ENCODE measurements around the gene CHD1L. TPM values are rescaled to one million over a fixed set of nuclear protein-coding genes. Genes with fewer than 3 reads are reported as not detected.
A peak's percentile ranks its signal among the peaks of the same experiment; 100 is the strongest.

CHD1L gene
- total and polyA plus RNA-seq, 2 of the 4 experiments (the other 2 are of a cell fraction), result 31.2 to 47.5 TPM

GRCh38 chr1:147273409-147274336 is 31.2 kb downstream of the CHD1L start:
- in situ Hi-C loops (cut with MboI; ENCODE audit: low sequenced_read_pairs), result loop anchor here (10.0 kb wide), 1 partner anchor 361 kb away; no protein-coding TSS in a partner anchor
- POLR2A ChIA-PET (ENCODE audit: unreplicated experiment), result interaction anchor here (1.0 kb wide), 1 partner anchor 116 kb away, joined by 5 read pairs; no protein-coding TSS in a partner anchor
- peak; percentile 81; the same call in 1 of the 2 replicates for TF ChIP-seq FOS (IDR thresholded peaks at IDR 0.05; ENCODE audit: low read depth, low read length)
- TF ChIP-seq USF2 (IDR thresholded peaks at IDR 0.05; ENCODE audit: low read depth, low read length), result peak; percentile 50; the same call in 1 of the 2 replicates
- TF ChIP-seq SMC3 (IDR thresholded peaks at IDR 0.05; ENCODE audit: low read depth, low read length), result peak; percentile 54
- no peak for TF ChIP-seq RCOR1 (IDR thresholded peaks at IDR 0.05; ENCODE audit: insufficient replicate concordance, low read length)
- no peak for TF ChIP-seq CHD1 (IDR thresholded peaks at IDR 0.05; ENCODE audit: low read depth, low read length)
- peak; percentile 87 for TF ChIP-seq CEBPB (IDR thresholded peaks at IDR 0.05; ENCODE audit: low read depth, low read length)
- no peak for TF ChIP-seq MAFK (IDR thresholded peaks at IDR 0.05; ENCODE audit: low read depth, low read length)
- TF ChIP-seq, protein P1, sequence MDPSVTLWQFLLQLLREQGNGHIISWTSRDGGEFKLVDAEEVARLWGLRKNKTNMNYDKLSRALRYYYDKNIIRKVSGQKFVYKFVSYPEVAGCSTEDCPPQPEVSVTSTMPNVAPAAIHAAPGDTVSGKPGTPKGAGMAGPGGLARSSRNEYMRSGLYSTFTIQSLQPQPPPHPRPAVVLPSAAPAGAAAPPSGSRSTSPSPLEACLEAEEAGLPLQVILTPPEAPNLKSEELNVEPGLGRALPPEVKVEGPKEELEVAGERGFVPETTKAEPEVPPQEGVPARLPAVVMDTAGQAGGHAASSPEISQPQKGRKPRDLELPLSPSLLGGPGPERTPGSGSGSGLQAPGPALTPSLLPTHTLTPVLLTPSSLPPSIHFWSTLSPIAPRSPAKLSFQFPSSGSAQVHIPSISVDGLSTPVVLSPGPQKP (IDR thresholded peaks at IDR 0.05; ENCODE audit: borderline replicate concordance, low read depth, low read length), result no peak
- TF ChIP-seq MAZ (IDR thresholded peaks at IDR 0.05; ENCODE audit: borderline replicate concordance, low read depth, low read length), result no peak
- TF ChIP-seq, protein P2, sequence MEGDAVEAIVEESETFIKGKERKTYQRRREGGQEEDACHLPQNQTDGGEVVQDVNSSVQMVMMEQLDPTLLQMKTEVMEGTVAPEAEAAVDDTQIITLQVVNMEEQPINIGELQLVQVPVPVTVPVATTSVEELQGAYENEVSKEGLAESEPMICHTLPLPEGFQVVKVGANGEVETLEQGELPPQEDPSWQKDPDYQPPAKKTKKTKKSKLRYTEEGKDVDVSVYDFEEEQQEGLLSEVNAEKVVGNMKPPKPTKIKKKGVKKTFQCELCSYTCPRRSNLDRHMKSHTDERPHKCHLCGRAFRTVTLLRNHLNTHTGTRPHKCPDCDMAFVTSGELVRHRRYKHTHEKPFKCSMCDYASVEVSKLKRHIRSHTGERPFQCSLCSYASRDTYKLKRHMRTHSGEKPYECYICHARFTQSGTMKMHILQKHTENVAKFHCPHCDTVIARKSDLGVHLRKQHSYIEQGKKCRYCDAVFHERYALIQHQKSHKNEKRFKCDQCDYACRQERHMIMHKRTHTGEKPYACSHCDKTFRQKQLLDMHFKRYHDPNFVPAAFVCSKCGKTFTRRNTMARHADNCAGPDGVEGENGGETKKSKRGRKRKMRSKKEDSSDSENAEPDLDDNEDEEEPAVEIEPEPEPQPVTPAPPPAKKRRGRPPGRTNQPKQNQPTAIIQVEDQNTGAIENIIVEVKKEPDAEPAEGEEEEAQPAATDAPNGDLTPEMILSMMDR (conservative IDR thresholded peaks at IDR 0.05; ENCODE audit: low read depth, low read length), result peak; percentile 59
- TF ChIP-seq BHLHE40 (IDR thresholded peaks at IDR 0.05; ENCODE audit: low read depth, low read length), result no peak

More at GRCh38 chr1:147273409-147274336, 31.2 kb downstream of the CHD1L start:
- Histone ChIP-seq H2AFZ (replicated peaks; ENCODE audit: low read length, poor library complexity) (no peak overlapping the region), H4K8ac (ENCODE audit: low read depth in 2 of 2, low read length in 2 of 2) (peak overlapping the region in 1 of 2 experiments; percentile 66; a peak in 1 of 4 replicates), H4K5ac (ENCODE audit: low read depth, low read length) (peak overlapping the region; percentile 42), H3K14ac (replicated peaks; ENCODE audit: low read depth, low read length) (no peak overlapping the region; the same call in 1 of the 2 replicates), H3K9me1 (ENCODE audit: insufficient read depth, low read length) (peaks cover 3% of the 10 kb centered on the region; the same call in 1 of the 2 replicates), H3K9me3 (ENCODE audit: control insufficient read depth, insufficient read depth, low read length) (no peaks in the 10 kb centered on the region), H2BK5ac (ENCODE audit: low read depth, low read length, poor library complexity, severe bottlenecking) (peak overlapping the region; percentile 84), H2BK120ac (ENCODE audit: low read depth, low read length) (peak overlapping the region; percentile 84), H3K23ac (ENCODE audit: low read depth, low read length) (0 out of 2 replicates have a peak overlapping the region, but pooled peaks have one; percentile 82), H2BK15ac (ENCODE audit: low read depth, low read length) (no peak overlapping the region; the same call in 2 of the 3 replicates), H2BK20ac (ENCODE audit: low read depth, low read length) (0 out of 2 replicates have a peak overlapping the region, but pooled peaks have one; percentile 80), H3K4me3 (ENCODE audit: insufficient read depth, low read depth, low read length) (no peak overlapping the region), H2AK5ac (ENCODE audit: low read depth, low read length) (no peak overlapping the region), H4K91ac (ENCODE audit: insufficient read depth, low read depth, low read length) (peak overlapping the region; percentile 78; the same call in 1 of the 2 replicates), H3K9ac (ENCODE audit: low read depth, low read length) (no peak overlapping the region), H3K56ac (ENCODE audit: extremely low read depth, insufficient read depth, low read length) (peak overlapping the region; percentile 42; the same call in 1 of the 2 replicates), H3K4me1 (ENCODE audit: control insufficient read depth, insufficient read depth, low read length) (peaks cover 6% of the 10 kb centered on the region), H3K4me2 (ENCODE audit: low read depth, low read length) (peak overlapping the region; percentile 93; the same call in 1 of the 2 replicates), H3K4ac (ENCODE audit: low read depth, low read length) (peak overlapping the region; percentile 68; the same call in 1 of the 2 replicates), H4K20me1 (ENCODE audit: insufficient read depth, low read length) (no peaks in the 10 kb centered on the region), H3K36me3 (ENCODE audit: control insufficient read depth, insufficient read depth, low read length) (peaks cover 19% of the 10 kb centered on the region), H2AK9ac (replicated peaks; ENCODE audit: low read depth, low read length, poor library complexity) (no peak overlapping the region), H3K18ac (ENCODE audit: low read depth, low read length) (peak overlapping the region; percentile 80; the same call in 1 of the 2 replicates), H3K27me3 (ENCODE audit: control insufficient read depth, insufficient read depth, low read length) (no peaks in the 10 kb centered on the region), H3K79me1 (ENCODE audit: low read depth in 1 of 2, low read length in 2 of 2) (no peaks in the 10 kb centered on the region; a peak in 1 of 4 replicates), H3K27ac (ENCODE audit: insufficient read depth, low read length) (peak overlapping the region; percentile 51; the same call in 1 of the 2 replicates)
- no TSS peak for BruUV-seq (replicated peaks)
- peak; percentile 90 for ATAC-seq (ENCODE audit: low read depth)
- intact Hi-C loops (cut with micrococcal nuclease) (loop anchor here (1.0 to 5.0 kb wide), 5 partner anchors 19 to 619 kb away; no protein-coding TSS in a partner anchor), dilution Hi-C loops (cut with HindIII; ENCODE audit: low sequenced_read_pairs, unreplicated experiment) (no loop called here)
- CTCF ChIA-PET, result interaction anchor here (1.1 to 2.3 kb wide), 4 partner anchors 9 to 116 kb away, joined by 3 to 15 read pairs (median 4); no protein-coding TSS in a partner anchor
- WGBS, 2 experiments (ENCODE audit: extremely low coverage in 2 of 2, insufficient read length in 1 of 2), result no CpG with 5 or more reads among the region's 6 CpGs
- peak; percentile 87 for DNase-seq

All from IMR-90 (cell line).